ENCODE measurements around the gene KLC1. TPM values are rescaled to one million over a fixed set of nuclear protein-coding genes. Genes with fewer than 3 reads are reported as not detected.

Gene KLC1
- total and polyA plus RNA-seq, 2 of the 13 experiments (the other 11 are each of a cell fraction or from before 2014, with no cell fraction given), result 53.2 to 63.5 TPM

- no peak for TF ChIP-seq ZBTB44 (CRISPR knock-in tag; IDR thresholded peaks at IDR 0.05)
Measured at GRCh38 chr14:103663506-103663905, 34.5 kb downstream of the KLC1 start (continued).

- CTCF ChIA-PET (ENCODE audit: low intra/inter-chr PET ratio, low total read pairs), result no interaction called here
- no TSS peak for BruUV-seq (replicated peaks)
- TF ChIP-seq ZNF577 (CRISPR knock-in tag; IDR thresholded peaks at IDR 0.05; ENCODE audit: borderline replicate concordance, low read depth) (no peak), ZNF451 (CRISPR knock-in tag; IDR thresholded peaks at IDR 0.05) (no peak), ZNF616 (CRISPR knock-in tag; IDR thresholded peaks at IDR 0.05; ENCODE audit: low read depth) (no peak), ZNF552 (CRISPR knock-in tag; IDR thresholded peaks at IDR 0.05; ENCODE audit: borderline replicate concordance) (no peak), HIC2 (CRISPR knock-in tag; IDR thresholded peaks at IDR 0.05; ENCODE audit: low read depth) (no peak), ZBTB8A (CRISPR knock-in tag; IDR thresholded peaks at IDR 0.05; ENCODE audit: borderline replicate concordance, low read depth) (no peak), KLF9 (CRISPR knock-in tag; IDR thresholded peaks at IDR 0.05; ENCODE audit: low read depth) (no peak), ZNF549 (CRISPR knock-in tag; IDR thresholded peaks at IDR 0.05) (no peak), ZNF501 (CRISPR knock-in tag; IDR thresholded peaks at IDR 0.05) (no peak), ZNF33A (CRISPR knock-in tag; IDR thresholded peaks at IDR 0.05; ENCODE audit: borderline replicate concordance) (no peak), ZNF296 (CRISPR knock-in tag; conservative IDR thresholded peaks at IDR 0.05) (no peak), SRF (IDR thresholded peaks at IDR 0.05; ENCODE audit: low read depth, low read length) (no peak), MTERF4 (CRISPR knock-in tag; IDR thresholded peaks at IDR 0.05) (no peak), DDIT3 (CRISPR knock-in tag; IDR thresholded peaks at IDR 0.05) (no peak), TMF1 (CRISPR knock-in tag; IDR thresholded peaks at IDR 0.05; ENCODE audit: low read depth) (no peak), STAT6 (CRISPR knock-in tag; IDR thresholded peaks at IDR 0.05; ENCODE audit: borderline replicate concordance) (no peak)
Measured at GRCh38 chr14:103667671-103668070, 38.7 kb downstream of the KLC1 start.

More at GRCh38 chr14:103667671-103668070, 38.7 kb downstream of the KLC1 start:
- Histone ChIP-seq H3K79me2 (ENCODE audit: insufficient read depth, low read length) (no peaks in the 10 kb centered on the region), H3K36me3 (replicated peaks in 1 of 2; ENCODE audit: control insufficient read depth in 1 of 2, insufficient read depth in 2 of 2, low read length in 2 of 2) (peaks cover 26 to 57% of the 10 kb centered on the region in 2 experiments; a peak in 4 of 5 replicates), H3K4me3 (replicated peaks in 1 of 3; ENCODE audit: insufficient read depth in 1 of 3, low read depth in 2 of 3, low read length in 3 of 3) (no peak overlapping the region), H3K27me3 (ENCODE audit: control insufficient read depth in 1 of 2, insufficient read depth in 2 of 2, low read length in 2 of 2) (no peaks in the 10 kb centered on the region), H3K9ac (ENCODE audit: insufficient read depth, low read depth, low read length) (no peak overlapping the region), H3K4me1 (ENCODE audit: insufficient read depth, low read length) (no peaks in the 10 kb centered on the region), H3K27ac (ENCODE audit: extremely low read length, insufficient read depth, low read length) (no peak overlapping the region), H4K20me1 (ENCODE audit: insufficient read depth, low read length) (no peaks in the 10 kb centered on the region; the same call in 1 of the 2 replicates), H2AFZ (ENCODE audit: low read length) (no peak overlapping the region), H3K9me3 (ENCODE audit: low read length) (no peaks in the 10 kb centered on the region), H3K4me2 (ENCODE audit: low read depth, low read length) (no peak overlapping the region)
- POLR2A ChIA-PET, result no interaction called here
- intact Hi-C loops (cut with micrococcal nuclease; ENCODE audit: unreplicated experiment) (no loop called here), in situ Hi-C loops (cut with HindIII; ENCODE audit: extremely low pct_ligation_motif_present, low pct_unique_long_range_greater_than_20kb) (no loop called here)
- DNase-seq (ENCODE audit: low spot score), result no peak
- no peak for FAIRE-seq
- no peak for ATAC-seq
- 97% methylated on average over 4 of the region's 4 CpGs for WGBS (ENCODE audit: low lambda C conversion rate)

All from HepG2 (cell line).